HUES48 (cell line): ENCODE results near the gene TTC33.

ENCODE experiments used
- H3K27ac ChIP-seq: one replicate; pipeline ENCODE4 v1.7.0; 2013; ENCODE audit warnings: low read depth, low read length, inconsistent platforms
- H3K27me3 ChIP-seq: 2 replicates; pipeline ENCODE4 v1.6.1; 2013; ENCODE audit warnings: mild to moderate bottlenecking, low read length; ENCODE audit not compliant: control insufficient read depth, insufficient read depth
- H3K36me3 ChIP-seq: 2 replicates; pipeline ENCODE4 v1.6.1; 2013; ENCODE audit warnings: low read length; ENCODE audit not compliant: control insufficient read depth, insufficient read depth
- H3K4me1 ChIP-seq: 2 replicates; pipeline ENCODE4 v1.6.1; 2013; ENCODE audit warnings: mild to moderate bottlenecking, low read length; ENCODE audit not compliant: control insufficient read depth, insufficient read depth
- H3K4me3 ChIP-seq: 2 replicates; pipeline ENCODE4 v1.5.1; 2013; ENCODE audit warnings: mild to moderate bottlenecking, low read depth, low read length
- H3K9ac ChIP-seq: 2 replicates; pipeline ENCODE4 v1.6.1; 2013; ENCODE audit warnings: mild to moderate bottlenecking, low read depth, low read length, moderate library complexity
- H3K9me3 ChIP-seq: 2 replicates; pipeline ENCODE4 v1.6.1; 2013; ENCODE audit warnings: low read length; ENCODE audit not compliant: control insufficient read depth, insufficient read depth

TTC33 gene

DNA sequence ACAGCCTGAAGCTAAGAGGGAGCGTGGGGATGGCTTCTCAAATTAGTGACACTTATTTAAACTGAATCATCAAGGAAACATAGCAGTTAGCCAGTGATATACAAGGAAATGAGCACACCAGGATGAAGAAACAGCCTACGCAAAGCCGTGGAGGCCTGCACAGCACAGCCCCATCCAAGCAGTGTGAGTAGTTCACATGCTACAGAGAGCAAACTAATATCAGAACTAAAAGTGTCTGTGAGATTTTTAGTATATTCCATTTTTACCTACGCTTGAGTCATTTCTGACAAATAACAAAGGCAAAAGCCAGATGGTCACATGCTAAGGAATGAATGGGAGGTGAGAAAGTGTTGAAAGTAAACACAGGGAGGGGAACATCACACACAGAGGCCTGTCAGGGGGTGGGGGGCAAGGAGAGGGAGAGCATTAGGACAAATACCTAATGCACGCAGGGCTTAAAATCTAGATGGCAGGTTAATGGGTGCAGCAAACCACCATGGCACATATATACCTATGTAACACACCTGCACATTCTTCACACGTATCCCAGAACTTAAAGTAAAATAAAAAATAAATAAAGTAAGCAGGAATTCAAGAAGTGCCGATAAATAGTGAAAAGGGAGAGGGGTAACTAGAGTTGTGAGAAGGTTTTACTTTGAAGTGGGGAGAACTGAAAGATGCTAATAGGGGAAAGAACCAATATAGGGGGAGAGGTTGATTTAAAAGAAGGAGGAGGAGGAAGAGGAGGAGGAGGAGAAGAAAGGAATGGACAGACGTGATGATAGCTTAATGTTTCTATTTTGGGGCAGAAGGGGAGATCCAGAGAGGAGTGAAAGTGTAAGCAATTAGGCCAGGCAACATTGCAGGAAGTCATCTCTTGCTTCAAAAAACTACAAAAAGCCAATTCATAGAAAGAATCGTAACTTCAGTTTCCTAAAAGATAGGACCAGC lies 177.0 kb downstream of the TTC33 start:
- Histone ChIP-seq H3K27me3 (no peaks in the 10 kb centered on the region), H3K4me3 (no peak overlapping the region), H3K4me1 (0 out of 2 replicates have a peak, but pooled peaks cover 3% of the 10 kb centered on the region), H3K9ac (no peak overlapping the region), H3K9me3 (no peaks in the 10 kb centered on the region), H3K36me3 (no peaks in the 10 kb centered on the region), H3K27ac (no peak overlapping the region)

DNA sequence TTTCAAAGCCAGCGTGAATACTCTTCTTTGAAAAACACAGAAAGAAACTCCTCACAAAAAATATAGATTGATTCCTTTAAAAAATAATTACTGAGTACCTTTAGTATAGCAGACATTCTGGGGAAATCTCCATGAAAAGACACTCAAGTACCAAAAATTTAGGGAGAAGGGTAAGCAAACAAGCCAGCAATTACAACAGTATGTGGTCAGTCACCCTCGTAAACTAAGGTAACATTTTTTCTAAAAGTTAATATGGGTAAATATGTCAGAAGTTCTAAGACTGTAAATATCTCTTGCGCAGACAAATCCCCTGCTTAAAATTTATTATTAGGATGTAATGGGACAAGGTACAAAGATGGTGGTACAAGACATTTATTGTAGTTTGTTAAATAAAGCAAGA lies 178.0 kb downstream of the TTC33 start:
- no peaks in the 10 kb centered on the region for H3K9me3 ChIP-seq
- H3K27ac ChIP-seq: no peak overlapping the region
- no peak overlapping the region for H3K4me3 ChIP-seq
- no peak overlapping the region for H3K9ac ChIP-seq
- H3K36me3 ChIP-seq: no peaks in the 10 kb centered on the region
- H3K4me1 ChIP-seq: 0 out of 2 replicates have a peak, but pooled peaks cover 3% of the 10 kb centered on the region
- H3K27me3 ChIP-seq: no peaks in the 10 kb centered on the region

DNA sequence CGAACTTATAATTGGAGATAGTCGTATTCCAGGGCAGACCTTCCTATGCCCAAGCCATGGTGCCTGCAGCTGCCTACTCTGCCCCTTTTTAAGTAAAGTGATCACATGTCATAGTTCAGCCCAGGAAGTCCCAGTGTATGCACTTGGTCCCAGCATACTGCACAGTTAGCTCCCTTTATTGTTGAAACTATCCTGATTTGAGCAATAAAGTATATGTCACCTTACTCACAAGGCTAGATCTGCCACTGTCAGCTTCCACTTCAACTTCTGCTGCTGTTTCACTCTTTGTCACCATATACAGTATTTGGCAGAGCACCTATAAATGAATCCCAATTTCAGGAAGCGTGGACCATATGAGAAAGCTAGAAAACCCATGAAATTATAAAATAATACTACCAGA lies 179.8 kb downstream of the TTC33 start:
- H3K9me3 ChIP-seq: no peaks in the 10 kb centered on the region
- H3K4me3 ChIP-seq: no peak overlapping the region
- H3K9ac ChIP-seq: no peak overlapping the region
- no peaks in the 10 kb centered on the region for H3K27me3 ChIP-seq
- no peaks in the 10 kb centered on the region for H3K36me3 ChIP-seq
- 0 out of 2 replicates have a peak, but pooled peaks cover 3% of the 10 kb centered on the region for H3K4me1 ChIP-seq
- H3K27ac ChIP-seq: no peak overlapping the region

DNA sequence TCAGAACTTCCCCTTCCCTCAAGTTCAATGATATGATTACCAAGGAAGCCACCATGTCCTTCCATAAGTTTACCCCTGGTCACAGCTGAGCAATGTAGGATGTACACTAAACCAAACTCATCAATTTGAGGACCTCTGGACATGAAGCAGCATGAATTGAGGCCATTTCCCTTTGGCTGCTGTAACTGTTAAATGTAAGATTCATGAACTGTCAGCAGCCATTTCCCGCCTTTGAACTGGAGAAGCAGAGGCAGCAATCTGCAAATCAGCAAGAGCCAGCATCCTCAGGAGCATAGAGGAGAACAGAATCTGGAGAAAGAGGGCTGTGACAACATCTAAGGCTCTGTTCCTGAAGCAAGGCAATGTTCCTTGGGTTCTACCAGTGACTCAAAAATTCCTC lies 180.3 kb downstream of the TTC33 start:
- H3K27ac ChIP-seq: no peak overlapping the region
- H3K9me3 ChIP-seq: no peaks in the 10 kb centered on the region
- H3K27me3 ChIP-seq: no peaks in the 10 kb centered on the region
- no peak overlapping the region for H3K9ac ChIP-seq
- H3K4me3 ChIP-seq: no peak overlapping the region
- no peaks in the 10 kb centered on the region for H3K36me3 ChIP-seq
- H3K4me1 ChIP-seq: 0 out of 2 replicates have a peak, but pooled peaks cover 3% of the 10 kb centered on the region

DNA sequence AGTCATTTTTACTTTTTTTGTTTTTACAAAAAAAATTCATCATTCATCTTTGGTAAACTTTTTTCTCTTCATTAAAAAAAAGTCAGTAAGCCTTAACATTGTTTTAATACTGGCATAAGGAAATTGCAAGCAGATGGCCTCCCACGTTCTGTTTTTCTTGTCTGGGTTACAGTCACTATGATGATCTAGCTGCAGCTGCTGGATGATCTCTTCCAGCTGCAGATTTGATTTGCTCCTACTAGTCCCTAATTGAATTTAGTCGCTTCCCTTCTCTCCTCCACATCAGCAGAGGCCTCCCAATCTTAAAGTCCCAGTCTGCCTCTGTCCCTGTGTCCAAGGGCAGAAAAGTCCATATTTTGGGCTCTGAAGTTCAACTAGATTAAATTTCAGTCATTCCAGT lies 182.8 kb downstream of the TTC33 start:
- H3K36me3 ChIP-seq: no peaks in the 10 kb centered on the region
- no peaks in the 10 kb centered on the region for H3K9me3 ChIP-seq
- no peak overlapping the region for H3K4me3 ChIP-seq
- H3K4me1 ChIP-seq: no peaks in the 10 kb centered on the region
- no peak overlapping the region for H3K9ac ChIP-seq
- no peaks in the 10 kb centered on the region for H3K27me3 ChIP-seq
- no peak overlapping the region for H3K27ac ChIP-seq

DNA sequence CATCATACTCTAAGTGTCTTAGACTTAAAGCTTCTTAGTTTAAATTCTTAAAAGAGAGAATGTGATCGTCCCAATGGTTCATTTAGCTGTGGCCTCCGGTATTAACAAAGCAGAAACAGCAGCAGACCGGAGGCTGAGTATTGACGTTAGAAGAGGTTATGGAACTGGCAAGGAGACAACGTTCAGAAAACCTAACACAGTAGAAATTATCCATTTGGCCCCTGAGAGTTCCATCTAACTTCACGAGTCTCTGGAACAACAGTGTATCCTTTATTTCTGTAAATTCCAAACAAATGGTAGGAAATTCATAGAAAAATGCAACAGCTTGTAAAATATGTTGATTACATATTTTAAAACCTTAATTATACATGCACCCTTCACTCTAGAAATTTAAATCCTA lies 183.4 kb downstream of the TTC33 start:
- no peak overlapping the region for H3K9ac ChIP-seq
- H3K36me3 ChIP-seq: no peaks in the 10 kb centered on the region
- H3K4me3 ChIP-seq: no peak overlapping the region
- no peaks in the 10 kb centered on the region for H3K9me3 ChIP-seq
- no peaks in the 10 kb centered on the region for H3K4me1 ChIP-seq
- no peak overlapping the region for H3K27ac ChIP-seq
- H3K27me3 ChIP-seq: no peaks in the 10 kb centered on the region

DNA sequence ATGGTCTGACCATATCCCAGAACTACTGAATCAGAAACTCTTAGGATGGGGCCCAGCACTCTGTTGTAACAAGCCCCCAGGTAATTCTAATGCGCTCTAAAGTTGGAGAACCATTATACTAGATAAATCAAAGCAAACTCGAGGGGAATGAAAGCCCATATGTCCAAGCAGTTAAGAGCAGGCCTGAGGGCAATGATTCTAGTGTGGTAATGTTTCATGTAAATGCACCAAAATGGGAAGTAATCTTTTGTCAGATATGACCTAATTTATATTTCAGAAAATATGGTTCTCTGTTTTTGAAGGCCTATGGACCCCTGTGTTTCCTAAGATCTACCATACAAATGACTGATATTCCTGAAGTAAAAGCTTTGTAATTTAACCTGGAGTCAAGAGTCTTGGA lies 184.0 kb downstream of the TTC33 start:
- Histone ChIP-seq H3K4me3 (no peak overlapping the region), H3K9me3 (no peaks in the 10 kb centered on the region), H3K27ac (no peak overlapping the region), H3K36me3 (no peaks in the 10 kb centered on the region), H3K4me1 (no peaks in the 10 kb centered on the region), H3K27me3 (no peaks in the 10 kb centered on the region), H3K9ac (no peak overlapping the region)

DNA sequence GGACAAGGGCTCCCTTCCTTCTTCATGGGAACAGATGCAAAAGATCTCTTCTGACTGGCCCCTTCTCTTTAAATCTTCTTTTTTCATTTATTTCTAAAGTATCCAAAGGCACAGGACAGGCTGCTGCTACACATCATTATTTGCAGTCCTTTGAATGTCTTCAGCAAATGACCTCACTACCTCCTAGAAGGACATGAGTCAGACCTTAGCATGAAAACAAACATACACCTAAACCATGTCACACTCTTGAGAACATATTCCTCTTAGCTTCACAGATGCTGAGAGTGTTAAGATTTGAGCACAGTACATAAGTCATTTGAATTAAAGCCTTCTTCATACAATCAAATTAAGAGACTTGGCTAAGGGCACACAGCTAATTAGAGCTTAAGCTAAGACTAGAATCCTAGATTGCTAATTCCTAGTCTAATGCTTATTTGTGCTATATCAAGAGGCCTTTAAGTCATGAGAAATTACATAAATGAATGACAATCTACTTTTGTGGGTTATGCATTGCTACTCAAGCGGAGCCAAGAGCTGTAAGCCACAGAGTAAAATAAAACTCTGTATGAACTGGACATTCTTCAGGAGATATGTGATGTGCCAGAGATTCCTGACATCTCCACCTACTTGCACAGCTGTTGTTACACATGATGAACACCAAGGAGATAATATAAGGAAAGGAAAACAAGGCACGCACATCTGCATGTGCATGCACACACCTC lies 185.2 kb downstream of the TTC33 start:
- Histone ChIP-seq H3K36me3 (no peaks in the 10 kb centered on the region), H3K4me1 (no peaks in the 10 kb centered on the region), H3K9ac (no peak overlapping the region), H3K4me3 (no peak overlapping the region), H3K27me3 (no peaks in the 10 kb centered on the region), H3K27ac (no peak overlapping the region), H3K9me3 (no peaks in the 10 kb centered on the region)

DNA sequence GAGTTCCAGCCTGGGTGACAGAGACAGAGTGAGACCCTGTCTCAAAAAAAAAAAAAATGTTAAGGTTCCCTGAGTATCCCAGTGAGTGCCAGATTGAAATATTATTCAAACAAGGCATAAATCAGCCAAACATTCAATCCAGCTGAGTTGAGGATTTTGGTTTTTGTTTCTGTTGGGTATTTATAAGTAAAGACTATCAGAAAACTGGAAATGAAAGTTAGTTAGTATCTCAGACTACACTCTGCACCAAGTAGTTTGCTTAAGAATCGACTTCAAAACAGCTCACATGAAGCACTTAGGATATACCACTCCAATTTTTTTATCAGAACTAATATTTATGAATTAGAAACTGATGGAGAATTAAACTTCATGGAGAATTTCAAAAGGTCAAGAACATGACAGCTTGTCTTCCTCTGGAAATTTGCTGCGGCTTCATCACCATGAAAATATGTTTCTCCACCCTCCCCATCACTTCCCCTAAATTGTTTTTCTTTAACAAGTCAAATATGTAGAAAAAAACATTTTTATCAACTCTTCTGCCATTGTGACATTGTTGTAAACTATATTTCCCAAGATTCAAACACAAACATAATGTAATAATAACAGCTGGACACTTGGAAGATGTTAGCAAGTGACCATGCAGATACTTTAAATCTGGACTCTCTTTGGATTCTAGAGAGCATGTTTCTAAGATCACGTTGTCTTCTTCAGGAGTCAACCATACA lies 186.1 kb downstream of the TTC33 start:
- Histone ChIP-seq H3K27me3 (no peaks in the 10 kb centered on the region), H3K4me1 (no peaks in the 10 kb centered on the region), H3K9ac (no peak overlapping the region), H3K9me3 (no peaks in the 10 kb centered on the region), H3K4me3 (no peak overlapping the region), H3K36me3 (no peaks in the 10 kb centered on the region), H3K27ac (no peak overlapping the region)

DNA sequence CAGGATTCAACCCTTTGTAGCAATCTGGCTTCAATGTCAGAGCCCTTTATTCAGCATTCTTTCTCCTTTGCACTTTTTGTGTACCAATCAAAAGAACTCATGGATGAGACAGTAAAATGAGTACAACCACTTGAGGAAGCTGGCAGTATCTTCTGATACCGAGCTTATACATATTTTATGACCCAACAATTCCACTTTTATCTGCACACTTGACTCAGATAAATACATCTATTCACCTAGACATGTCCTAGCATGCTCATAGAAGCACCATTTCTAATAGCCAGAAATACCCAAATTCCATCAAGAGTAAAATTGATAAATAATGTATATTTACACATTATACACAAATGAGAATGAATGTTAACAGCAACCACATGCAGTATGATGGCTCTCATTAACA lies 187.2 kb downstream of the TTC33 start:
- H3K9ac ChIP-seq: no peak overlapping the region
- no peaks in the 10 kb centered on the region for H3K9me3 ChIP-seq
- no peaks in the 10 kb centered on the region for H3K4me1 ChIP-seq
- H3K27ac ChIP-seq: no peak overlapping the region
- H3K4me3 ChIP-seq: no peak overlapping the region
- H3K27me3 ChIP-seq: no peaks in the 10 kb centered on the region
- no peaks in the 10 kb centered on the region for H3K36me3 ChIP-seq
